ENCODE results near the gene CLN5. TPM values are rescaled to one million over a fixed set of nuclear protein-coding genes. Genes with fewer than 3 reads are reported as not detected.

Gene CLN5
- total RNA-seq, 2 experiments from 2014 or later = 14.5 to 16.9 TPM

GRCh38 chr13:77013853-77014542 lies 22.1 kb downstream of the CLN5 start:
- DNase-seq = no peak
- ChIA-PET POLR2A (interaction anchor here (1.0 to 2.1 kb wide), 4 partner anchors 9 to 21 kb away, joined by 3 to 18 read pairs (median 3); partner anchors contain the start of gene FBXL3), CTCF (interaction anchor here (0.7 to 1.7 kb wide), 5 partner anchors 9 to 14 kb away, joined by 3 to 7 read pairs (median 3); no protein-coding TSS in a partner anchor)
- Mint-ChIP-seq H3K27ac (peak overlapping the region; percentile 52), H3K4me1 (ENCODE audit: low read depth) (peaks cover 36% of the 10 kb centered on the region), H3K27me3 (no peaks in the 10 kb centered on the region), H3K4me3 (no peak overlapping the region), H3K9me3 (no peaks in the 10 kb centered on the region), H3K36me3 (ENCODE audit: low read depth) (peaks cover 66% of the 10 kb centered on the region)
- TF ChIP-seq CTCF (IDR thresholded peaks at IDR 0.05) = no peak
- intact Hi-C loops (cut with micrococcal nuclease) = no loop called here
- no peak for ATAC-seq

- TF ChIP-seq CTCF (IDR thresholded peaks at IDR 0.05) = no peak
- H3K4me1 Mint-ChIP-seq (ENCODE audit: low read depth) = peaks cover 35% of the 10 kb centered on the region
- H3K27ac Mint-ChIP-seq = no peak overlapping the region
- no peaks in the 10 kb centered on the region for H3K27me3 Mint-ChIP-seq
- DNase-seq (no peak), ATAC-seq (no peak)
- H3K9me3 Mint-ChIP-seq = no peaks in the 10 kb centered on the region
- no peak overlapping the region for H3K4me3 Mint-ChIP-seq
- POLR2A ChIA-PET = interaction anchor here (1.3 to 2.1 kb wide), 2 partner anchors 11 to 22 kb away, joined by 3 to 18 read pairs; partner anchors contain the start of gene FBXL3
- CTCF ChIA-PET = interaction anchor here (1.4 to 1.7 kb wide), 2 partner anchors 12 to 13 kb away, joined by 6 to 7 read pairs; no protein-coding TSS in a partner anchor
- H3K36me3 Mint-ChIP-seq (ENCODE audit: low read depth) = peaks cover 56% of the 10 kb centered on the region
- intact Hi-C loops (cut with micrococcal nuclease) = no loop called here
Observed at GRCh38 chr13:77014906-77015685, 23.2 kb downstream of the CLN5 start.

GRCh38 chr13:77016251-77016812 lies 24.5 kb downstream of the CLN5 start:
- intact Hi-C loops (cut with micrococcal nuclease) = no loop called here
- no peak for TF ChIP-seq CTCF (IDR thresholded peaks at IDR 0.05)
- Mint-ChIP-seq H3K9me3 (no peaks in the 10 kb centered on the region), H3K27me3 (no peaks in the 10 kb centered on the region), H3K4me1 (ENCODE audit: low read depth) (peaks cover 44% of the 10 kb centered on the region), H3K36me3 (ENCODE audit: low read depth) (peaks cover 49% of the 10 kb centered on the region), H3K4me3 (no peak overlapping the region), H3K27ac (no peak overlapping the region)
- DNase-seq (no peak), ATAC-seq (no peak)
- CTCF ChIA-PET = interaction anchor here (1.0 to 1.9 kb wide), 6 partner anchors 10 to 462 kb away, joined by 3 to 10 read pairs (median 5); partner anchors contain the start of gene FBXL3
- POLR2A ChIA-PET = interaction anchor here (1.9 kb wide), 1 partner anchor 10 kb away, joined by 11 read pairs; the partner anchor contains the start of gene FBXL3

GRCh38 chr13:77016888-77017623 lies 25.2 kb downstream of the CLN5 start:
- CTCF ChIA-PET = interaction anchor here (1.1 to 1.9 kb wide), 7 partner anchors 9 to 462 kb away, joined by 3 to 10 read pairs (median 4); partner anchors contain the start of gene FBXL3
- no peaks in the 10 kb centered on the region for H3K27me3 Mint-ChIP-seq
- no peak for DNase-seq
- POLR2A ChIA-PET = interaction anchor here (1.9 kb wide), 1 partner anchor 9 kb away, joined by 11 read pairs; the partner anchor contains the start of gene FBXL3
- H3K4me3 Mint-ChIP-seq = no peak overlapping the region
- H3K9me3 Mint-ChIP-seq = no peaks in the 10 kb centered on the region
- TF ChIP-seq CTCF (IDR thresholded peaks at IDR 0.05) = no peak
- H3K4me1 Mint-ChIP-seq (ENCODE audit: low read depth) = peaks cover 49% of the 10 kb centered on the region
- intact Hi-C loops (cut with micrococcal nuclease) = no loop called here
- ATAC-seq = no peak
- peak overlapping the region; percentile 52 for H3K27ac Mint-ChIP-seq
- H3K36me3 Mint-ChIP-seq (ENCODE audit: low read depth) = peaks cover 43% of the 10 kb centered on the region

Data from activated CD8-positive, alpha-beta T cell treated with anti-CD3 and anti-CD28 coated beads for 36 hours (primary cell).